Uterus (tissue), 4 donors: ENCODE data around the gene SORCS3. TPM values are rescaled to one million over a fixed set of nuclear protein-coding genes. Genes with fewer than 3 reads are reported as not detected.

ENCODE experiments used
- DNase-seq, 2 donors: peaks; one replicate each; pipeline ENCODE4 v3.0.0-alpha.2; 2019 to 2020
- H3K27ac ChIP-seq, 2 donors: fragments of 200-600 bp; sonication (generic); 1 replicate in 1 of 2; 2 replicates in 1 of 2; pipeline ENCODE4 v1.5.1; 2016 to 2018
- H3K27me3 ChIP-seq, 2 donors: fragments of 200-600 bp; sonication (generic); one replicate each; pipeline ENCODE4 v1.5.1; 2018 to 2019; ENCODE audit warnings: control low read depth in 1 of 2
- H3K36me3 ChIP-seq, 2 donors: fragments of 200-600 bp; sonication (generic); one replicate each; pipeline ENCODE4 v1.5.1; 2019; ENCODE audit warnings: control low read depth in 1 of 2
- H3K4me1 ChIP-seq, 2 donors: fragments of 200-600 bp; sonication (generic); one replicate each; pipeline ENCODE4 v1.5.1; 2018 to 2019; ENCODE audit warnings: control low read depth in 1 of 2
- H3K4me3 ChIP-seq, 2 donors: fragments of 200-600 bp; sonication (generic); 1 replicate in 1 of 2; 2 replicates in 1 of 2; pipeline ENCODE4 v1.5.1; 2018 to 2019; ENCODE audit warnings: mild to moderate bottlenecking in 1 of 2
- H3K9me3 ChIP-seq, 2 donors: fragments of 200-600 bp; sonication (generic); one replicate each; pipeline ENCODE4 v1.5.1; 2019; ENCODE audit warnings: control low read depth in 1 of 2
- CTCF ChIP-seq, 4 experiments: fragments of 200-600 bp in 2 of 4; fragments of 450-650 bp in 2 of 4; sonication (generic) in 2 of 4; IDR thresholded peaks; one replicate each; pipeline ENCODE4 v1.5.1; 2016 to 2019; ENCODE audit warnings: antibody characterized with exemption in 4 of 4, mild to moderate bottlenecking in 2 of 4, moderate library complexity in 1 of 4
- POLR2A ChIP-seq, 2 donors: fragments of 450-650 bp; IDR thresholded peaks; one replicate each; pipeline ENCODE4 v1.6.1; 2016; ENCODE audit warnings: antibody characterized with exemption in 2 of 2, mild to moderate bottlenecking in 1 of 2, moderate library complexity in 1 of 2
- intact Hi-C: fragments of 100-400 bp; cut with DNase I; formaldehyde crosslinking; loops from one replicate; pipeline ENCODE4 v1.15.1; 2023; ENCODE audit warnings: low total_unique reads
- total RNA-seq, 4 donors: library from RNA; depleted of rRNA in 3 of 4; stranded (reverse); fragments of >200 nt in 3 of 4; gene quantifications; one replicate each; pipeline versions ENCODE4 v1.1.0 to v1.2.4, GENCODE V29; 2014 to 2023
- donor health status: DM: yes; HTN: yes; CAD: no.

SORCS3 gene
- total RNA-seq, 4 donors from 2014 or later: 0.77 to 2.4 TPM; not detected in 2

- TF ChIP-seq POLR2A (IDR thresholded peaks at IDR 0.05) (no peak), CTCF (IDR thresholded peaks at IDR 0.05) (no peak)
- H3K9me3 ChIP-seq: no peaks in the 10 kb centered on the region
- no peaks in the 10 kb centered on the region for H3K36me3 ChIP-seq
- no peak overlapping the region for H3K27ac ChIP-seq
- no peaks in the 10 kb centered on the region for H3K4me1 ChIP-seq
- H3K4me3 ChIP-seq: no peak overlapping the region
- DNase-seq: no peak
- H3K27me3 ChIP-seq: no peaks in the 10 kb centered on the region
- intact Hi-C loops: no loop called here
Measured at GRCh38 chr10:105268961-105269360, 627.9 kb downstream of the SORCS3 start.

DNA sequence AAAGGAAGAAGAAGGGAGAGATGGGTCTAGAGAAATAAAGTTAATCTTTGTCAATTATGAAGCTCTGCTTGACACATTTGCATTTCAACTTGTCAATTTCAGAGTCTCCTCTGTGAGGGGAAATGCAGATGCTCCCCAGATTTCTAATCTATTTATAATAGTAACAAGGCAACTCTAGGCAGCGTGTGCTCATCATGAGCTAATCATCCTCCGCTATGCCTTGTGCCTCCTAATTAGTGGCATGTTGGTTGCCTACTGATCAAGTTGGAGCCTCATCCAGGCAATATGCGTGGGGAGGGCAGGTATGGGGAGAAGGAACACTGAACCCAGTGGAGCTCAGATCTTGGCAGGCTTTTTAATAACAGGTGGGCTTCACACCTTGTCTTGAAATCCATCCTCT is 628.6 kb downstream of the SORCS3 start:
- intact Hi-C loops: no loop called here
- Histone ChIP-seq H3K4me1 (no peaks in the 10 kb centered on the region), H3K36me3 (no peaks in the 10 kb centered on the region), H3K4me3 (no peak overlapping the region), H3K9me3 (no peaks in the 10 kb centered on the region), H3K27me3 (no peaks in the 10 kb centered on the region), H3K27ac (no peak overlapping the region)
- no peak for TF ChIP-seq POLR2A (IDR thresholded peaks at IDR 0.05)
- TF ChIP-seq CTCF (IDR thresholded peaks at IDR 0.05): no peak
- no peak for DNase-seq

- H3K4me3 ChIP-seq: no peak overlapping the region
- H3K36me3 ChIP-seq: no peaks in the 10 kb centered on the region
- TF ChIP-seq CTCF (IDR thresholded peaks at IDR 0.05) (no peak), POLR2A (IDR thresholded peaks at IDR 0.05) (no peak)
- H3K27ac ChIP-seq: no peak overlapping the region
- H3K9me3 ChIP-seq: no peaks in the 10 kb centered on the region
- intact Hi-C loops: no loop called here
- DNase-seq: no peak
- H3K27me3 ChIP-seq: no peaks in the 10 kb centered on the region
- no peaks in the 10 kb centered on the region for H3K4me1 ChIP-seq
Measured at GRCh38 chr10:105274556-105275070, 633.5 kb downstream of the SORCS3 start.

GRCh38 chr10:105278439-105278838 is 637.3 kb downstream of the SORCS3 start:
- no peak for DNase-seq
- no peaks in the 10 kb centered on the region for H3K9me3 ChIP-seq
- TF ChIP-seq CTCF (IDR thresholded peaks at IDR 0.05) (no peak), POLR2A (IDR thresholded peaks at IDR 0.05) (no peak)
- intact Hi-C loops: no loop called here
- no peaks in the 10 kb centered on the region for H3K36me3 ChIP-seq
- H3K4me3 ChIP-seq: no peak overlapping the region
- H3K27me3 ChIP-seq: no peaks in the 10 kb centered on the region
- H3K4me1 ChIP-seq: no peaks in the 10 kb centered on the region
- H3K27ac ChIP-seq: no peak overlapping the region

- Histone ChIP-seq H3K27ac (no peak overlapping the region), H3K4me3 (no peak overlapping the region), H3K27me3 (no peaks in the 10 kb centered on the region), H3K36me3 (no peaks in the 10 kb centered on the region), H3K9me3 (no peaks in the 10 kb centered on the region), H3K4me1 (no peaks in the 10 kb centered on the region)
- intact Hi-C loops: no loop called here
- DNase-seq: no peak
- no peak for TF ChIP-seq CTCF (IDR thresholded peaks at IDR 0.05)
Measured at GRCh38 chr10:105279101-105279500, 638.0 kb downstream of the SORCS3 start.
